GM21367 (cell line): Measurements from ENCODE around the gene SYCN.

ENCODE experiments used
- ATAC-seq: cut with Tn5 transposase; IDR thresholded peaks from one replicate; pipeline ENCODE4 v1.9.1; 2021; ENCODE audit not compliant: unreplicated experiment

Gene SYCN

GRCh38 chr19:39155741-39156140 lies 48.3 kb downstream of the SYCN start:
- ATAC-seq, result no peak

DNA sequence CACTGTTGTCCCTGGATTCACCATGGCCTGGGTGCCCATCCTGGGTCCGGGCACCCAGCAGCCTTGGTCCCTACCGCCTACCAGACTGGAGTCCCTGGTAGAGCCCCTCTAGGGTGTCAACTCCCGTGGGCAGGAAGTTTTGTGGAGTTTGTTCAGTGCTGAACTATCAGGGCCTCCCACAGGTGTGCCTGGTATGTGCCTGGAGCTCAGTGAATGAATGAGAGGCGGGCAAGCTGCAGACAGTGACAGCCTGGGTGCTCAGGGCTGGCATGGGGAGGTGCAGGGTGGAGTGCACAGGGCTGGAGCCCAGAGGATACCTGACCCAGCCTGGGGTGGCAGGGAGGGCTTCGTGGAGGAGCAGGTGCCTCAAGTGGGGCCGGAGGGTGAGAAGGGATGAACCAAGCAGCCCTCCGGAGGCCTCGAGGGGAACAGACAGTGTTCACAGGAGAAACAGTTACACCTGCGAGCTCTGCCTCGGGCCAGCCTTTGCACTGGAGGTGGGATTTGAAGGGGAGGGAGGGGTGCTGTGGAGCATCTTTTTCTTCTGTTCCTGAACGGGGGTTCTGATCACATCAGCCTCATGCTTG lies 48.9 kb downstream of the SYCN start:
- no peak for ATAC-seq

GRCh38 chr19:39154629-39155100 lies 49.4 kb downstream of the SYCN start:
- ATAC-seq, result no peak

- ATAC-seq, result no peak
Measured at GRCh38 chr19:39154100-39154628, 49.9 kb downstream of the SYCN start.
